Brain microvascular endothelial cell (primary cell): Measurements from ENCODE around the gene WT1.

Source experiments
- DNase-seq: peaks from one replicate; pipeline ENCODE4 v3.0.0-alpha.2; 2020
- H3K27ac ChIP-seq: fragments of 250-450 bp; sonication (Bioruptor Pico); 2 replicates; pipeline ENCODE4 v1.5.1; 2020; ENCODE audit warnings: mild to moderate bottlenecking, moderate library complexity
- H3K27me3 ChIP-seq: fragments of 250-450 bp; sonication (Bioruptor Pico); replicated peaks from 2 replicates; pipeline ENCODE4 v1.5.1; 2020; ENCODE audit warnings: mild to moderate bottlenecking
- H3K36me3 ChIP-seq: fragments of 250-450 bp; sonication (Bioruptor Pico); replicated peaks from 2 replicates; pipeline ENCODE4 v1.5.1; 2020; ENCODE audit warnings: mild to moderate bottlenecking
- H3K4me3 ChIP-seq: 2 replicates; pipeline ENCODE4 v1.5.1; 2011; ENCODE audit warnings: low read depth, mild to moderate bottlenecking, control low read depth, low read length, moderate library complexity
- in situ Hi-C: cut with HindIII; loops from 2 replicates; pipeline ENCODE4 v1.10.0; 2017; ENCODE audit warnings: low sequenced_read_pairs, low pct_ligation_motif_present
- TF ChIP-seq, protein P1 (sequence below): IDR thresholded peaks from 2 replicates; pipeline ENCODE4 v1.5.1; 2011; ENCODE audit warnings: low read depth, mild to moderate bottlenecking, moderate library complexity, low read length, control low read depth, inconsistent platforms; ENCODE audit errors: missing control alignments

Gene WT1

DNA sequence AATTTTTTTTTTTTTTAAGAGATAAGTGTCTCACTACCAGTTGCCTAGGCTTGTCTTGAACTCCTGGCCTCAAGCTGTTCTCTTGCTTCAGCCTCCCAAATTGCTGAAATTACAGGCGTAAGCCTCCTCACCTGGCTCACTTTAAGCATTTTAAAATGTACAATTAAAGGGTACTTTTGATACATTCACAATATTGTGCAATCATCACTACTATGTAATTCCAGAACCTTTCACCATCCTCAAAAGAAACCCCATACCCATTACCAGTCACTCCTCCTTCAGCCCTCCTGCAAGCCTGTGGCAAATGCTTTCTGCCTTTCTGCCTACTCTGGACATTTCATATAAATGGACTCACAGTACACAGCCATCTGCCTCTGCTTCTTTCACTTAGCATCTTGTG, 34.5 kb upstream of the WT1 start:
- in situ Hi-C loops = no loop called here
- TF ChIP-seq, protein P1, sequence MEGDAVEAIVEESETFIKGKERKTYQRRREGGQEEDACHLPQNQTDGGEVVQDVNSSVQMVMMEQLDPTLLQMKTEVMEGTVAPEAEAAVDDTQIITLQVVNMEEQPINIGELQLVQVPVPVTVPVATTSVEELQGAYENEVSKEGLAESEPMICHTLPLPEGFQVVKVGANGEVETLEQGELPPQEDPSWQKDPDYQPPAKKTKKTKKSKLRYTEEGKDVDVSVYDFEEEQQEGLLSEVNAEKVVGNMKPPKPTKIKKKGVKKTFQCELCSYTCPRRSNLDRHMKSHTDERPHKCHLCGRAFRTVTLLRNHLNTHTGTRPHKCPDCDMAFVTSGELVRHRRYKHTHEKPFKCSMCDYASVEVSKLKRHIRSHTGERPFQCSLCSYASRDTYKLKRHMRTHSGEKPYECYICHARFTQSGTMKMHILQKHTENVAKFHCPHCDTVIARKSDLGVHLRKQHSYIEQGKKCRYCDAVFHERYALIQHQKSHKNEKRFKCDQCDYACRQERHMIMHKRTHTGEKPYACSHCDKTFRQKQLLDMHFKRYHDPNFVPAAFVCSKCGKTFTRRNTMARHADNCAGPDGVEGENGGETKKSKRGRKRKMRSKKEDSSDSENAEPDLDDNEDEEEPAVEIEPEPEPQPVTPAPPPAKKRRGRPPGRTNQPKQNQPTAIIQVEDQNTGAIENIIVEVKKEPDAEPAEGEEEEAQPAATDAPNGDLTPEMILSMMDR = no peak

DNA sequence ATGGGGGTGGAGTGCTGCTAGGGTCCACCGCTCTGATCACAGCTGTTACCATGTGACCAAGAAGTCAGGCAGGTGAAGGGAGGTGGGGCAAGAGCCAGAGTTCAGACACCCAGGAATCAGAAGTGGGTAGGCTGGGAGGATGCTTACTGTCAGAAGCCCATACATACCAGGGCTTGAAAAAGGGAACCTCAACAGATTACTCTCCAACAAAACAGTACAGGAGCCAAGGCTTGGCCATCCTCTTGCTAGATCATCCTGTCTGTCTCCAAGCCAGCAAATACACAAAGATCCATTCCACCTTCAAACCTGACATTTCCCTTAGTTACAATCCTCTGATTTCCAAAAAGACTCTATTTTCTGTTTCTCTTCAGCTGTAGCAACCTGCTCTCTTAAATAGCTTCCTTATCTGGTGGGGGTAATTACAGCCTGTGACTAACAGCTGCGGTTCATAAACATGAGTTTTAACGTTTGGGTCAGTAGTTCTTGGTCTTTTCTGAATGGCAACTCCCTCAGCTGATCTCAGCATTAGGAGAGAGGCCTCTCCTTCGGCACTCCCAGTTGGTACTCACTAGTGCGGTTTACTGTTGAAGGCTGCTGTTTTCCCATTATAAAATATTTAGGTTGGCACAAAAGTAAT, 31.1 kb upstream of the WT1 start:
- in situ Hi-C loops = no loop called here
- TF ChIP-seq, protein P1 = no peak
- no peaks in the 10 kb centered on the region for H3K27me3 ChIP-seq
- no peak for DNase-seq
- H3K4me3 ChIP-seq = no peak overlapping the region
- no peak overlapping the region for H3K27ac ChIP-seq
- H3K36me3 ChIP-seq = no peaks in the 10 kb centered on the region

More for the DNA sequence above, 34.5 kb upstream of the WT1 start:
- H3K36me3 ChIP-seq = no peaks in the 10 kb centered on the region
- H3K27me3 ChIP-seq = no peaks in the 10 kb centered on the region
- no peak overlapping the region for H3K4me3 ChIP-seq
- no peak overlapping the region for H3K27ac ChIP-seq
- no peak for DNase-seq

DNA sequence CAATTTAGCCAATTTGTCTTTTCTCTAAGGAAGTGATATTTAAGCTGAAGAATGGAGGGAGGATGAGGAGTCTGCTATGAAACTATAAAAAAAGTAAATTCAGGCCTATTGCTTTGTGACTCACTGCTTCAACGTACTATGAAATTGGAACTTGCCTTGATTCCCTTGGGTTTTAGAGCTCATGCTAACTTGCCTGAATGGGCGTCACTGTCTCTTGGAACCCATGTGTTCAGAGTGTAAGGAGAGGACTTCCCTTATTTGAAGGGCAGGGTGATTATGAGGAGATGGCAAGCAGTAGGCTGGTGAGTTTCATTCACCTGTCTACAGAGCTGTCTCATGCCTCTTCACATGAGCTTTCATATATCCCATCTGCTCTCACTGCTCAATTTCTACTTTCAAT, 28.7 kb upstream of the WT1 start:
- TF ChIP-seq, protein P1 = no peak
- H3K27ac ChIP-seq = no peak overlapping the region
- no peak overlapping the region for H3K4me3 ChIP-seq
- in situ Hi-C loops = no loop called here
- no peak for DNase-seq
- no peaks in the 10 kb centered on the region for H3K36me3 ChIP-seq
- H3K27me3 ChIP-seq = no peaks in the 10 kb centered on the region

DNA sequence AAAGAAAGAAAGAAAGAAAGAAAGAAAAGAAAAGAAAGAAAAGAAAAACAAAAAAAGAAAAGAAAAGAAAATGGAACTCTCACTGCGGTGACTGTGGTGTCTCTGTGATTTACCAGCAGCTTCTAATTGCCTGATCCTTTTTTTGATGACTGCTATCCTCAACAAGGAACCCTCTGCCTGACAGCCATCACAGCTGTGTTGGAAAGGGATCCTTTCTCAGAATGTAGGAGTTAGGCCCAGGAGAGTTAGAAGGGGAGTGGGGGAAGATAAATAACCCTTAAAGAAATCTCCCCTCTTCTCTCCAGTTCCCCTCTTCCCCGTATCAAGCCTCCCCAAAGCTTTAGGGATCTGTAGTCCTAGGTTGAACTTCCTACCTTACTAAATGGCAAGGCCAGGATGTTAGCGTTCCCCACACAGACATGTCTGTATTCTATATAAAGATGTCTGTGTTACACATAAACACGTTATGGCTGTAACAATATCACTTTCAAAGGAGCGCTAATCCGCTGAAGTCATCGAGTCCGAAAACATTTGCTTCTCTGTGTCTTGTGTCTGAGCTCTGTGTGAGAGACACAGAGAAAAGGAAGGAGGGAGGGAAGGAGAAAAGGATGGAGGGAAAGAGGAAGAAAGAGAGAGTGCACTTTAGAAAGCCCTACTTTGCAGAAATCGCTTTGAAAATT, 26.8 kb upstream of the WT1 start:
- TF ChIP-seq, protein P1 = no peak
- in situ Hi-C loops = no loop called here

DNA sequence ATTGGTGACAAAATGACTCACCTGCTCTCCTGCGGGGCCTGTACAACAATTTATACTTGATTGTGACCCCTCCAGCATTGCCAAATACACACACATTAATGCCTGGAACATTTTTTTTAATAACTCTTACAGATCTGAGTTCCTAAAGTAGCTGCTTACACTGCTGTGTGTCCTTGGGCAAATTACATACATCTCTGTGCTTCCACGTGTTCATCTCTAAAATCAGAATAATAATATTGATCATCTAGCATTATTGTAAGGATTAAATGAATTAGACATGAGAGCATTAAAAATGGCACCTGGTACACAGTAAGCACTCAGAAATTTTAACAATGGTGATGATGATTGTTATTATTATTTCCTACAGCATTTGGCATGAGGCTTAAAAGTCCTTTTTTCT, 21.5 kb upstream of the WT1 start:
- no peak for DNase-seq
- in situ Hi-C loops = no loop called here
- H3K27me3 ChIP-seq = no peaks in the 10 kb centered on the region
- H3K27ac ChIP-seq = no peak overlapping the region
- TF ChIP-seq, protein P1 = no peak
- no peaks in the 10 kb centered on the region for H3K36me3 ChIP-seq
- H3K4me3 ChIP-seq = no peak overlapping the region

More for the DNA sequence above, 26.8 kb upstream of the WT1 start:
- H3K27me3 ChIP-seq = no peaks in the 10 kb centered on the region
- H3K36me3 ChIP-seq = no peaks in the 10 kb centered on the region
- DNase-seq = no peak
- no peak overlapping the region for H3K4me3 ChIP-seq
- no peak overlapping the region for H3K27ac ChIP-seq
